Ovary (tissue), 9 donors: ENCODE measurements around the gene EPB41L1. TPM values are rescaled to one million over a fixed set of nuclear protein-coding genes. Genes with fewer than 3 reads are reported as not detected.

Source experiments
- DNase-seq, 5 donors: peaks; one replicate each; pipeline ENCODE4 v3.0.0-alpha.2; 2019 to 2020
- H3K27ac ChIP-seq, 2 donors: fragments of 200-600 bp; one replicate each; pipeline versions ENCODE4 v1.5.1 to v1.8.0; 2019 to 2022
- H3K27me3 ChIP-seq: fragments of 200-600 bp; one replicate; pipeline ENCODE4 v1.8.0; 2022
- H3K36me3 ChIP-seq: fragments of 200-600 bp; sonication (generic); one replicate; pipeline ENCODE4 v1.5.1; 2019
- H3K4me1 ChIP-seq: one replicate; pipeline ENCODE4 v1.8.1; 2013; ENCODE audit warnings: mild to moderate bottlenecking, moderate library complexity; ENCODE audit not compliant: insufficient read depth
- H3K4me3 ChIP-seq: fragments of 200-600 bp; sonication (generic); one replicate; pipeline ENCODE4 v1.5.1; 2017
- H3K9me3 ChIP-seq, 2 donors: fragments of 200-600 bp in 1 of 2; sonication (generic) in 1 of 2; one replicate each; pipeline versions ENCODE4 v1.5.1 to v1.8.1; 2013 to 2019; ENCODE audit warnings: mild to moderate bottlenecking in 1 of 2, moderate library complexity in 1 of 2
- CTCF ChIP-seq, 3 donors: fragments of 450-650 bp in 2 of 3; fragments of 200-600 bp in 1 of 3; IDR thresholded peaks; one replicate each; pipeline versions ENCODE4 v1.5.1 to v1.8.0; 2016 to 2022; ENCODE audit warnings: antibody characterized with exemption in 3 of 3, mild to moderate bottlenecking in 1 of 3
- EP300 ChIP-seq: sonication (generic); formaldehyde crosslinking; IDR thresholded peaks from one replicate; pipeline ENCODE4 v1.6.1; 2017; ENCODE audit warnings: antibody characterized with exemption
- POLR2A ChIP-seq: fragments of 450-650 bp; IDR thresholded peaks from one replicate; pipeline ENCODE4 v1.6.1; 2017; ENCODE audit warnings: antibody characterized with exemption, mild to moderate bottlenecking, moderate library complexity
- WGBS, 3 donors: extraction: QIAGEN DNeasy Blood & Tissue Kit in 1 of 3; methylation state at CpG; one replicate each; pipeline versions ENCODE4 v1.1.5 to v1.1.7; 2013 to 2017; 5-methylcytosine and 5-hydroxymethylcytosine counted together
- intact Hi-C, 4 donors: fragments of 100-400 bp; cut with DNase I; formaldehyde crosslinking; loops; one replicate each; pipeline versions ENCODE4 v1.11.0 to v1.15.1; 2022 to 2023
- polyA plus RNA-seq, 2 donors: library from polyadenylated mRNA; stranded (reverse); fragments of 200-250 nt in 1 of 2; fragments of 350-450 nt in 1 of 2; fragmentation: Illumina TruSeq in 1 of 2; extraction: RNeasy Lipid Tissue Mini Kit (QIAGEN cat#74804) in 1 of 2; gene quantifications; one replicate each; pipeline ENCODE4 v1.2.3, GENCODE V29; 2013 to 2014
- total RNA-seq, 7 donors: library from RNA; depleted of rRNA in 2 of 7; stranded (reverse); fragments of >200 nt in 2 of 7; fragmentation: NEBNext Ultra II Directional in 3 of 7; extraction: Animal tissue kit (Norgen Biotek cat#: 25700) in 3 of 7; gene quantifications; one replicate each; pipeline versions ENCODE4 v1.1.0 to v1.2.4, GENCODE V29; 2016 to 2023
- donor health status: DM: no; HTN: no; CAD: no; lungs with moderate emphysema.
- donor health status: DM: no; HTN: no; CAD: no.
- donor health status: Bipolar disorder and iron deficiency.
- donor health status: DM: yes; HTN: yes; CAD: no.
- donor health status: DM: no; HTN: no; CAD: no.
- donor health status: DM: yes; HTN: yes; CAD: no.

Gene EPB41L1
- total and polyA plus RNA-seq, 9 donors, result 23.4 to 207 (median 63.2) TPM

GRCh38 chr20:36141310-36141709 lies 13.2 kb upstream of the EPB41L1 start:
- 73 to 84% (median 74%) methylated on average over 2 of the region's 2 CpGs for WGBS, 3 donors
- no peak overlapping the region for H3K27ac ChIP-seq
- H3K36me3 ChIP-seq, result no peaks in the 10 kb centered on the region
- H3K4me3 ChIP-seq, result no peak overlapping the region
- DNase-seq, result no peak
- no peaks in the 10 kb centered on the region for H3K27me3 ChIP-seq
- intact Hi-C loops, result no loop called here
- H3K9me3 ChIP-seq, result no peaks in the 10 kb centered on the region
- no peak for TF ChIP-seq CTCF (IDR thresholded peaks at IDR 0.05)
- no peak for TF ChIP-seq EP300
- no peak for TF ChIP-seq POLR2A
- H3K4me1 ChIP-seq, result no peaks in the 10 kb centered on the region

- Histone ChIP-seq H3K4me1 (no peaks in the 10 kb centered on the region), H3K9me3 (no peaks in the 10 kb centered on the region), H3K27me3 (no peaks in the 10 kb centered on the region), H3K27ac (no peak overlapping the region), H3K4me3 (no peak overlapping the region), H3K36me3 (no peaks in the 10 kb centered on the region)
- TF ChIP-seq CTCF (IDR thresholded peaks at IDR 0.05) (no peak), POLR2A (no peak), EP300 (no peak)
- no peak for DNase-seq
- intact Hi-C loops, result no loop called here
- WGBS, 3 donors, result 57 to 71% (median 63%) methylated on average over 1 of the region's 1 CpG
Measured at GRCh38 chr20:36144336-36144735, 10.2 kb upstream of the EPB41L1 start.

- no peaks in the 10 kb centered on the region for H3K36me3 ChIP-seq
- no peaks in the 10 kb centered on the region for H3K9me3 ChIP-seq
- TF ChIP-seq CTCF (IDR thresholded peaks at IDR 0.05) (no peak), POLR2A (no peak), EP300 (no peak)
- no peak overlapping the region for H3K27ac ChIP-seq
- H3K27me3 ChIP-seq, result no peaks in the 10 kb centered on the region
- no peak for DNase-seq
- H3K4me1 ChIP-seq, result no peaks in the 10 kb centered on the region
- H3K4me3 ChIP-seq, result no peak overlapping the region
- intact Hi-C loops, result no loop called here
- WGBS, 3 donors, result 73 to 78% (median 73%) methylated on average over 12 of the region's 12 CpGs
Measured at GRCh38 chr20:36145877-36146707, 8.4 kb upstream of the EPB41L1 start.

- Histone ChIP-seq H3K9me3 (no peaks in the 10 kb centered on the region), H3K4me1 (peaks cover 2% of the 10 kb centered on the region), H3K27ac (no peak overlapping the region), H3K4me3 (no peak overlapping the region), H3K36me3 (no peaks in the 10 kb centered on the region), H3K27me3 (no peaks in the 10 kb centered on the region)
- no peak for DNase-seq
- WGBS, 3 donors, result 16 to 21% (median 19%) methylated on average over 3 of the region's 3 CpGs
- intact Hi-C loops, result no loop called here
- TF ChIP-seq EP300, result no peak
- TF ChIP-seq POLR2A, result no peak
- TF ChIP-seq CTCF (IDR thresholded peaks at IDR 0.05), result no peak
Measured at GRCh38 chr20:36147690-36148089, 6.8 kb upstream of the EPB41L1 start.
